T-helper 2 cell treated with Interferon-gamma antibody and Interleukin-4, amounts not matched to agents 5 μg/mL and 100 μg/mL, for 36 hours (primary cell): ENCODE results near the gene ZCCHC17.
"Not testable (repeated sequence)": the region's sequence is repeated elsewhere in the genome, so short reads cannot be mapped to it uniquely, and the experiment has no call there.

Experiments
- DNase-seq: peaks from one replicate; pipeline ENCODE4 v3.0.0; 2021; ENCODE audit warnings: low spot score
- H3K27ac Mint-ChIP-seq: one replicate; pipeline ENCODE4 v1.8.0; 2021; ENCODE audit warnings: mild to moderate bottlenecking, mixed read lengths
- H3K27me3 Mint-ChIP-seq: one replicate; pipeline ENCODE4 v1.8.0; 2021; ENCODE audit warnings: low read depth, mixed read lengths
- H3K36me3 Mint-ChIP-seq: one replicate; pipeline ENCODE4 v1.8.0; 2021; ENCODE audit warnings: low read depth, mixed read lengths
- H3K4me1 Mint-ChIP-seq: one replicate; pipeline ENCODE4 v1.8.0; 2021; ENCODE audit warnings: low read depth, mixed read lengths
- H3K4me3 Mint-ChIP-seq: one replicate; pipeline ENCODE4 v1.8.0; 2022; ENCODE audit warnings: mild to moderate bottlenecking, moderate library complexity, mixed read lengths
- H3K9me3 Mint-ChIP-seq: one replicate; pipeline ENCODE4 v1.8.0; 2021; ENCODE audit warnings: mixed read lengths

ZCCHC17 gene, protein sequence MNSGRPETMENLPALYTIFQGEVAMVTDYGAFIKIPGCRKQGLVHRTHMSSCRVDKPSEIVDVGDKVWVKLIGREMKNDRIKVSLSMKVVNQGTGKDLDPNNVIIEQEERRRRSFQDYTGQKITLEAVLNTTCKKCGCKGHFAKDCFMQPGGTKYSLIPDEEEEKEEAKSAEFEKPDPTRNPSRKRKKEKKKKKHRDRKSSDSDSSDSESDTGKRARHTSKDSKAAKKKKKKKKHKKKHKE

DNA sequence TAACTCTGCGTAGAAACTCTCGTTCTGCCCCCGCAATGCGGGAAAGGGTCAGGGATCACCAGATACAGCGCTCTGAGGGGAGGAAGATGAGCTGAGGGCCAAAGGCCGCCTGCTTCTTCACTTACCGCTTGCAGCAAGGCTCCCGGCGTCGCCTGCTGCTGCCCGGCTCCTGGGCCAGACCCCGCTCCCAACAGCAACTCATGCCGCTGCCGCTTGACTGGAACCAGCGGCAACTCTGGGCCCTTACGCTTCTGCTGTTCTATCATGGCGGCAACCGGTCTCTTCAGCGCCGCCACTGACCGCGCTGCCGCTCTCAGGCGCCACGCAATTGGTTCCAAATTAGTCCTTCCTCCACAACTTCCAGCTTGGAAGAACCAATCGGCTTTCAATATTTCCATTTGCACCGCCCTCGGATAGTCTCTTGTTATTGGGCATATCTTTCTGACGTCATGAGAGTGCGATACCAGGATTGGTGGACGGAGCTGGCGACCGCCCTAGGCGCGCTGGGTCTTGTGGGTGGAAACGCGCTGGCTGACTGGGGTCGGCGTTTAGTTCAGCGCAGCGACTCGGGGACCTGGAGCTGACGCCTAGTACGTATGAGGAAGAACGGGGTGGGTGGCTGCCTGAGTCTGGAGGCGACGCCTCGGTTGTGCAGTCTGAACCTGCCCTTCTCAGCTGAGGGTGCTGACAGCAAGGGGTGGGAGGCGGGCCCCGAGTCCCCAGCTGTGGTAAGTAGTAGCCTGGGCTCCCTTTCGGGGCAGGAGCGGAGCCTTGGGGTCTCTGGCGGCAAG is at the start of gene ZCCHC17, which contains the start of gene SNRNP40:
ZCCHC17 (plus strand) TSS at position 547 of the 791 bp plus-strand sequence. CDS start 13,067 bp downstream, outside the sequence.
SNRNP40 (minus strand) TSS at position 303 of the 791 bp plus-strand sequence; CDS start at position 266, 37 bp downstream.
- no peaks in the 10 kb centered on the region for H3K9me3 Mint-ChIP-seq
- peaks cover 19% of the 10 kb centered on the region for H3K4me1 Mint-ChIP-seq
- H3K27me3 Mint-ChIP-seq = no peaks in the 10 kb centered on the region
- H3K27ac Mint-ChIP-seq = no peak within 1 kb of the TSS
- H3K4me3 Mint-ChIP-seq = no peak within 1 kb of the TSS
- H3K36me3 Mint-ChIP-seq = peaks cover 26% of the 10 kb centered on the region
- peak; percentile 95 for DNase-seq

DNA sequence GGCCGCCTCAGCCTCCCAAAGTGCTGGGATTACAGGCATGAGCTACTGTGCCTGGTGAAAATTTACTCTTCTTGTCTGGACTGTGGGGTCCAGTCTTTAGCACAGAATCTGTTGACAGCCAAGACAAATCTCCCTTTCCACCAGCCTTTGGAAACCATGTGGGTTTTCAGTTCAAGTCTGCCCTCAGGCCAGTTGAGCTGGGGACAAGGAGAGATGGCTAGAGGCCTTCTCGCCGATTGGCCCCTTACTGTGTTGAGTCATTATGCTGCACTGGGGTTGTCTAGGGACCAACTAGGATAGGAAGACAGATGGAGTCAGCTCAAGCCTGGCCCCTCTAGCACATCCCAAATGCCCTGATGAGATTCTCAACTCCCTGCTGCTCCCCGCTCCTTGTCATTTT is 48.6 kb upstream of the ZCCHC17 start:
- no peak overlapping the region for H3K4me3 Mint-ChIP-seq
- no peaks in the 10 kb centered on the region for H3K9me3 Mint-ChIP-seq
- no peak for DNase-seq
- no peaks in the 10 kb centered on the region for H3K4me1 Mint-ChIP-seq
- no peaks in the 10 kb centered on the region for H3K36me3 Mint-ChIP-seq
- no peak overlapping the region for H3K27ac Mint-ChIP-seq
- H3K27me3 Mint-ChIP-seq = no peaks in the 10 kb centered on the region

DNA sequence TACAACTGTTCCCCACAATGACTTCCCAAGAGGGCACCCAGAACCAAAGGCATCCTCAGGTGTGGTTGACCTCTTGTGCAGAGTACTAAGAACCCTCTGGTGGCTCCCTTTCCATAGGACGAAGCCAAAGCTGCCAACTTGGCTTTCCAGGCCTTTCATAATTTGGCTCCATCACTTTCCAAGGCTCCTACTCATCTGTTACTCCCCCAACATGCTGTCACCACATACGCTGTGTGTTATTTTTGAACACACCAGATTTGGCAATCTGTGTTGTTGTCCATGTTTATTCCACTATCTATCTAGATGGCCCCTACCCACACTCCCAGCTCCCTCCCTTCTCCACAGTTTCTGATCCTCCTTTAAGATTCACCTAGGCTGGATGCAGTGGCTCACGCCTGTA is 47.0 kb upstream of the ZCCHC17 start:
- Mint-ChIP-seq H3K9me3 (no peaks in the 10 kb centered on the region), H3K27ac (no peak overlapping the region), H3K36me3 (no peaks in the 10 kb centered on the region), H3K4me1 (no peaks in the 10 kb centered on the region), H3K4me3 (no peak overlapping the region), H3K27me3 (no peaks in the 10 kb centered on the region)
- DNase-seq = no peak

DNA sequence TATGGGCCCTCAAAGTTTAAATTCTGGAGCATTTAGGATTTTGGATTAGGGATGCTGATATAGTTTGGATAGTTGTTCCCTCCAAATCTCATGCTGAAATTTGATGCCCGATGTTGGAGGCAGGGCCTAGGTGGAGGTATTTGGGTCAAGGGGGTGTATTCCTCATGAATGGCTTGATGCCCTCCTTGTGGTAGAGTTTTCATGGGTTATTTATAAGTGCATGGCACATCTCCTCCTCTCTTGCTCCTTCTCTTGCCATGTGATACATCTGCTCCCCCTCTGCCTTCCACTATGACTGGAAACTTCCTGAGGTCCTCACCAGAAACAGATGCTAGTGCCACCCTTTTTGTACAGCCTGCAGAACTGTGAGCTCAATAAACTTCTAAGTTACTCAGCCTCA is 39.6 kb upstream of the ZCCHC17 start:
- H3K36me3 Mint-ChIP-seq = peaks cover 19% of the 10 kb centered on the region
- no peak overlapping the region for H3K27ac Mint-ChIP-seq
- no peak overlapping the region for H3K4me3 Mint-ChIP-seq
- DNase-seq = no peak
- no peaks in the 10 kb centered on the region for H3K9me3 Mint-ChIP-seq
- H3K4me1 Mint-ChIP-seq = no peaks in the 10 kb centered on the region
- H3K27me3 Mint-ChIP-seq = no peaks in the 10 kb centered on the region

DNA sequence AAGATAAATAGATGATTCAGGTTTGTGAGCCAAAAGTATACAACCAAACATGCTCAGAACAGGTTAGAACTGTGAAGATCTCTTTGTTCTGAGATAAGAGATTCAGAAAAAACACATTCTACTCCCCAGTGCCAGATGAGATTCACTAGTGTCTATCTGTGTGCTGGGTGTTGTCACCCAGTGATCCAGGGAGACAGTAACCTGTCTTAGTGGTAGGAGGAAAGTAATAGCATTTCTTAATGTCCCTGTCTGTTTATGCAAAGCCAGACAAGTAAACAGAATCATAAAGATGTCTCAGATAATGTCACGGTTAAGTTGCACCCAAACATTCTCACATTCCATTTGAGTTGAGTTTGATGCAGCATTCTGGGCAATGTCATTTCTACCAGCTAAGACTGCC is 38.3 kb upstream of the ZCCHC17 start:
- DNase-seq = no peak
- H3K27me3 Mint-ChIP-seq = no peaks in the 10 kb centered on the region
- no peak overlapping the region for H3K27ac Mint-ChIP-seq
- no peak overlapping the region for H3K4me3 Mint-ChIP-seq
- H3K36me3 Mint-ChIP-seq = peaks cover 23% of the 10 kb centered on the region
- H3K9me3 Mint-ChIP-seq = no peaks in the 10 kb centered on the region
- H3K4me1 Mint-ChIP-seq = no peaks in the 10 kb centered on the region

DNA sequence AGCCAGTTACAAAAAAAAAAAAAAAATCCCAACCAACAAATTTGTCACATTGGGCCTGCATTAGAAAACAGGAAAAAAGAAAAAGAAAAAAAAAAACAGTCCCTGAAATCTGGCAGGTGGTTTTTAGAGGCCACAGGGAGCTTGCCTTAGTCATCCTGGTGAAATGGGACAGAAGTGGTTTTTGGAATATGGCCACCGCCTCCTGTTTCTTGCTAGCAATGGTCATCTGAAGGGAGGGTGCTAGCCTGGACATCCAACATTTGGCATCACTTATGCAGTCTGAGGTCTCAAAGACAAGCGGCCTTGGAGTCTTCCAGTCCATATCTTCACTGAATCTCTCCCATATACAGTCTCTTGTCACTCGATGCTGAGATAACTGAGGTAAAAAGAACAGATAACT is 37.1 kb upstream of the ZCCHC17 start:
- H3K27ac Mint-ChIP-seq = no peak overlapping the region
- H3K4me3 Mint-ChIP-seq = no peak overlapping the region
- no peak for DNase-seq
- no peaks in the 10 kb centered on the region for H3K4me1 Mint-ChIP-seq
- H3K27me3 Mint-ChIP-seq = no peaks in the 10 kb centered on the region
- H3K9me3 Mint-ChIP-seq = no peaks in the 10 kb centered on the region
- peaks cover 28% of the 10 kb centered on the region for H3K36me3 Mint-ChIP-seq

DNA sequence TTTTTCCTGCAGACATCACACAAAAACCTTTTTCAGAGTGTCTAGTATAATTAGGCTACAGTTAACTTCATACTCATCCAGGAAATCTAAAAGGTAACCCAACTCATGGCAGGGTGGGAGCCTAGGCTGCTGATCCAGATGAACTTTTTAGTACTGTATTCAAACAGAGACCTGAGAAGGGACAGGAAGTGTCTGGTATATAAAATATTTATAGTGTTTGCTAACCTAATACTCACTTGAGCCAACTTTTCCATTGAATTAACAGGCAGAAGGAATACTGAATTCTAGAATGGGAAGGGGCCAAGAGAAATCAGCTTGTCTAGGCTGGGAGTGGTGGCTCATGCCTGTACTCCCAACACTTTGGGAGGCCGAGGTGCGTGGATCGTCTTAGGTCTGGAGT is 34.9 kb upstream of the ZCCHC17 start:
- DNase-seq = no peak
- no peaks in the 10 kb centered on the region for H3K27me3 Mint-ChIP-seq
- no peak overlapping the region for H3K4me3 Mint-ChIP-seq
- no peak overlapping the region for H3K27ac Mint-ChIP-seq
- peaks cover 44% of the 10 kb centered on the region for H3K36me3 Mint-ChIP-seq
- no peaks in the 10 kb centered on the region for H3K4me1 Mint-ChIP-seq
- no peaks in the 10 kb centered on the region for H3K9me3 Mint-ChIP-seq

DNA sequence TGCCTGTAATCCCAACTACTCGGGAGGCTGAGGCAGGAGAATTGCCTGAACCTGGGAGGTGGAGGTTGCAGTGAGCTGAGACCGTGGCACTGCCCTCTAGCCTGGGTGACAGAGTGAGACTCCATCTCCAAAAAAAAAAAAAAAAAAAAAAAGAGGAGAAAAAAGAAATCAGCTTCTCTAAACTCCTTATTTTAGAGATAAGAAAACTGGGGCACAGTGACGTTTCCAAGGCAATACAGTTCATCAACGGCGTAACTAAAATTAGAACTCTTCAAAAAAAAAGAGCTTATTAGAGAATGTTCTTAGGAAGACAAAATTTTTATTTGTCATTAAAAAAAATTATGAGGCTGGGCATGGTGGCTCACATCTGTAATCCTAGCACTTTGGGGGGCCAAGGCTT is 34.4 kb upstream of the ZCCHC17 start:
- H3K27ac Mint-ChIP-seq, DNase-seq, H3K9me3 Mint-ChIP-seq, H3K27me3 Mint-ChIP-seq, H3K4me3 Mint-ChIP-seq, H3K4me1 Mint-ChIP-seq: not testable (repeated sequence)
- H3K36me3 Mint-ChIP-seq = peaks cover 46% of the 10 kb centered on the region

DNA sequence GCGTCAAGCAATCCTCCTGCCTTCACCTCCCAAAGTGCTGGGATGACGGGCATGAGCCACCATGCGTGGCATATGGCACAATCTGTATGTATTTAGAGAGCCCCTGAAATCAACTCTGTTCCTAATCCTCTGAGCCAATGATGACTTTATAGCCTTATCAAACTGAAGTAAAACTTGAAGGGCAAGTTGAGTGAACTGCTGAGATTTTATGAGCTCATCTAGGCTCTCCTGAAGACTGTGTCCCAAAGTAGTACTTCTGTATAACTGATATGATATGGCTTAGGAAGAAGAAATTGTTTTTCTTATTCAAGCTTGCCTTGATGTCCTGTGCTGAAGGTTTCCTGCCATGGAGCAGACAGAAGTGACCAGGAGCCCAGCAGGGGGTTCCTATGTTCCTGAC is 33.4 kb upstream of the ZCCHC17 start:
- H3K4me3 Mint-ChIP-seq = no peak overlapping the region
- H3K4me1 Mint-ChIP-seq = no peaks in the 10 kb centered on the region
- H3K9me3 Mint-ChIP-seq = no peaks in the 10 kb centered on the region
- no peak overlapping the region for H3K27ac Mint-ChIP-seq
- no peak for DNase-seq
- H3K36me3 Mint-ChIP-seq = peaks cover 45% of the 10 kb centered on the region
- H3K27me3 Mint-ChIP-seq = no peaks in the 10 kb centered on the region

DNA sequence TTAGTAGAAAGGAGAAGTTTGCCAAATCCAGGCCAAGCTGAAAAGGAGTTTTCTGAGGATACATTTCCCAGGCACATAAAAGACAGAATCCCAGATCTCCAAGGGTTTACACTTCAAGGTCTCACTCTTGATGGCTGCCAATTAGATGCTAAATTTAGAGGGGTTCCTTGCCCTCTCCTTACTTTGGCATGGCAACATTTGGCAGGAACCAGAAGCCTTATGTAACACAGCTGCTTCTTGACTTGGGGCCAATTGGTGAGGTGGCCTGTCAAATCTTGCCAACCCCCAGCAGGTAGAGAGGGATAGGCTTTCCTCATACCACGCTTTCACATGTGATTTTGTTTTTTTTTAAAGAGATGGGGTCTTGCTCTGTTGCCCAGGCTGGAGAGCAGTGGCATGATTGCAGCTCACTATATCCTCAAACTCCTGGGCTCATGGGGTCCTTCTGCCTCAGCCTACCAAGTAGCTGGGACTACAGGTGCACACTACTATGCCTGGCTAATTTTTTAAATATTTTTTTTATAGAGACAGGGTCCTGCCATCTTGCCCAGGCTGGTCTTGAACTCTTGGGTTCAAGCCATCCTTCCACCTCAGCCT is 31.9 kb upstream of the ZCCHC17 start:
- Mint-ChIP-seq H3K9me3 (no peaks in the 10 kb centered on the region), H3K4me1 (no peaks in the 10 kb centered on the region), H3K27me3 (no peaks in the 10 kb centered on the region), H3K27ac (no peak overlapping the region), H3K36me3 (peaks cover 51% of the 10 kb centered on the region), H3K4me3 (no peak overlapping the region)
- no peak for DNase-seq

DNA sequence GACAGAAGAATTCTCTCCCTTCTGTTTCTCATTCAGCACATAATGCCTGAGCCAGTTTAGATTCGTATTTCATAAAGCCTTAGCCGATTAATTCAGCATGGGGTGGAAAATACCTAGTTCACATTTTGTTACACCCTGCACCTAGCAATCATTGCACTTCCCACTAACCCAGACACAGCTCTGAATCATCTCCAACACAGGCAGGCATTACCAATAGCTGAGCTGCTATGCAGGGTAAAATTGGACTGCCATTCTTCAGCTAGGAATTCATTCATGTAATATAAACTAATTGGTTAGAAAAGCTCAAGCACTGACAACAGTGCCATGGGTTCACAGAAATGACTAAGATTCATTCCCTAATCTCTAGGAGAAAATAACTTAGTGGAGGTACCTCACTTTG is 30.3 kb upstream of the ZCCHC17 start:
- H3K4me3 Mint-ChIP-seq = no peak overlapping the region
- peaks cover 56% of the 10 kb centered on the region for H3K36me3 Mint-ChIP-seq
- no peak overlapping the region for H3K27ac Mint-ChIP-seq
- no peak for DNase-seq
- no peaks in the 10 kb centered on the region for H3K4me1 Mint-ChIP-seq
- no peaks in the 10 kb centered on the region for H3K27me3 Mint-ChIP-seq
- no peaks in the 10 kb centered on the region for H3K9me3 Mint-ChIP-seq

DNA sequence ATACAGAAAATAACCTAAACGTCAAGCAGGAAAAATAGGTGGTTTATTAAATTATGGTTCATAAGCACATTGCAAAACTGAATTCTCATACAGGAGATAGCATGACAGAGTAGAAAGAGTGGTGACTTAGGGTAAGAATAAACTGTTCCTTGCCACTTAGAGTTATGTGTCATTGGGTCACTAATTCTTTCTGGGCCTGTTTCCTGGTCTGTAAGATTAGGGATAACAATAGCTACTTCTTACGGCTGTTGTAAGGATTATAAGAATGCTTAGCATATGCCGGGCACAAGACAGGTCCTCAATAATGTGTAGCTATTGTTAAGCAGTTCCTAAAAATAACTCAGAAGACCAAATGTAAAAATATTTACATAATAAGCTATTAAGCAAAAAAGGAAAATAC is 24.5 kb upstream of the ZCCHC17 start:
- no peak for DNase-seq
- no peaks in the 10 kb centered on the region for H3K9me3 Mint-ChIP-seq
- H3K27ac Mint-ChIP-seq = no peak overlapping the region
- H3K4me3 Mint-ChIP-seq = no peak overlapping the region
- peaks cover 3% of the 10 kb centered on the region for H3K4me1 Mint-ChIP-seq
- no peaks in the 10 kb centered on the region for H3K27me3 Mint-ChIP-seq
- H3K36me3 Mint-ChIP-seq = peaks cover 48% of the 10 kb centered on the region

DNA sequence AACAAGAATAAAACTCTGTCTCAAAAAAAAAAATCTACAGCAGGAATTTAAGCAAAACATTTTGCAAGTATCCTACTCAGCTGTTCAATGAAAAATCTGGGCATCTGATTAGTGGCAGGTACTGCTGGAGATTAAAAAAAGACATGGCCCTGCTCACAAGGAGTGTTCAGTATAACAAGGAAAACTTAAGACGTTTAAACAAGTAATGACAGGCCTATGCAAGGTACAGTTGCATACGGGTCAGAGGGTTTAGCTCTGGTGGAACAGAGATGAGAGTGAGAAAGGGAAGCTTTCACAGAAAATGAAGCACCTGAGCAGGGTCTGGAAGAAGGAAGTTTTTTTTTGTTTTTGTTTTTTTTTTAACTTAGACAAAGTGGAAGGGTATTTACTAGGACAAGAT is 23.2 kb upstream of the ZCCHC17 start:
- Mint-ChIP-seq H3K36me3 (peaks cover 48% of the 10 kb centered on the region), H3K27me3 (no peaks in the 10 kb centered on the region), H3K27ac (no peak overlapping the region), H3K9me3 (no peaks in the 10 kb centered on the region), H3K4me1 (peaks cover 3% of the 10 kb centered on the region), H3K4me3 (no peak overlapping the region)
- no peak for DNase-seq

DNA sequence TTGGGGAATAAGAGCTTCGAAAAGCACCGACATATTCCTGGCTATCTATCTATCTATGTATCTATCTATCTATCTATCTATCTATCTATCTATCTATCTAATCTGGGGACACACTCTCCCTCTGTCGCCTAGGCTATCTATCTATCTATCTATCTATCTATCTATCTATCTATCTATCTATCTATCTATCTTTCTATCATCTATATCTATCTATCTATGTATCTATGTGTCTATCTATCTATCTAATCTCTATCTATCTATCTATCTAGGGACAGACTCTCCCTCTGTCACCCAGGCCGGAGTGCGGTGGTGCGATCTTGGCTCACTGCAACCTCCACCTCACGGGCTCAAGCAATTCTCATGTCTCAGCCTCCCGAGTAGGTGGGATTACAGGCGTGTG is 14.4 kb upstream of the ZCCHC17 start:
- DNase-seq, H3K9me3 Mint-ChIP-seq, H3K4me1 Mint-ChIP-seq, H3K4me3 Mint-ChIP-seq, H3K27me3 Mint-ChIP-seq, H3K27ac Mint-ChIP-seq: not testable (repeated sequence)
- peaks cover 56% of the 10 kb centered on the region for H3K36me3 Mint-ChIP-seq
